ENCODE measurements around the gene TENT5A. TPM values are rescaled to one million over a fixed set of nuclear protein-coding genes. Genes with fewer than 3 reads are reported as not detected.

TENT5A gene
- total and polyA plus RNA-seq, 8 donors: 3.7 to 54.0 (median 17.1) TPM

- intact Hi-C loops (cut with DNase I; ENCODE audit: low total_unique reads): no loop called here
- no peaks in the 10 kb centered on the region for H3K9me3 ChIP-seq
- no peak overlapping the region for H3K27ac ChIP-seq
- no peaks in the 10 kb centered on the region for H3K36me3 ChIP-seq
- 61 to 73% (median 66%) methylated on average over 2 of the region's 2 CpGs for WGBS, 5 donors
- no peaks in the 10 kb centered on the region for H3K27me3 ChIP-seq
- DNase-seq: no peak
- TF ChIP-seq POLR2AphosphoS5 (IDR thresholded peaks at IDR 0.05) (no peak), POLR2A (IDR thresholded peaks at IDR 0.05) (no peak), CTCF (IDR thresholded peaks at IDR 0.05) (no peak)
- peaks cover 0 to 13% (median 0%) of the 10 kb centered on the region in 4 donors for H3K4me1 ChIP-seq
- no peak overlapping the region for H3K4me3 ChIP-seq
Measured at GRCh38 chr6:81759782-81760181, 7.3 kb upstream of the TENT5A start.

GRCh38 chr6:81758221-81758620 lies 5.7 kb upstream of the TENT5A start:
- Histone ChIP-seq H3K4me1 (peaks cover 5 to 25% (median 11%) of the 10 kb centered on the region in 4 donors), H3K27me3 (no peaks in the 10 kb centered on the region), H3K36me3 (no peaks in the 10 kb centered on the region), H3K9me3 (no peaks in the 10 kb centered on the region), H3K4me3 (no peak overlapping the region), H3K27ac (no peak overlapping the region)
- no peak for DNase-seq
- intact Hi-C loops (cut with DNase I; ENCODE audit: low total_unique reads): no loop called here
- TF ChIP-seq EP300 (IDR thresholded peaks at IDR 0.05): no peak
- no peak for TF ChIP-seq CTCF (IDR thresholded peaks at IDR 0.05)
- no peak for TF ChIP-seq POLR2A (IDR thresholded peaks at IDR 0.05)
- no peak for TF ChIP-seq POLR2AphosphoS5 (IDR thresholded peaks at IDR 0.05)
- WGBS, 5 donors: 77 to 91% (median 85%) methylated on average over 4 of the region's 4 CpGs

- WGBS, 5 donors: 56 to 71% (median 61%) methylated on average over 1 of the region's 1 CpG
- TF ChIP-seq CTCF (IDR thresholded peaks at IDR 0.05) (no peak), EP300 (IDR thresholded peaks at IDR 0.05) (no peak), POLR2A (IDR thresholded peaks at IDR 0.05) (no peak)
- DNase-seq: no peak
- H3K9me3 ChIP-seq: no peaks in the 10 kb centered on the region
- no peaks in the 10 kb centered on the region for H3K27me3 ChIP-seq
- H3K4me1 ChIP-seq: peaks cover 5 to 16% (median 11%) of the 10 kb centered on the region in 4 donors
- no peak overlapping the region for H3K4me3 ChIP-seq
- intact Hi-C loops (cut with DNase I; ENCODE audit: low total_unique reads): no loop called here
- no peaks in the 10 kb centered on the region for H3K36me3 ChIP-seq
- no peak overlapping the region for H3K27ac ChIP-seq
Measured at GRCh38 chr6:81756690-81757089, 4.2 kb upstream of the TENT5A start.

GRCh38 chr6:81755551-81755950 lies 3.1 kb upstream of the TENT5A start:
- no peaks in the 10 kb centered on the region for H3K9me3 ChIP-seq
- peaks cover 5 to 16% (median 14%) of the 10 kb centered on the region in 4 donors for H3K4me1 ChIP-seq
- no peak overlapping the region for H3K4me3 ChIP-seq
- intact Hi-C loops (cut with DNase I; ENCODE audit: low total_unique reads): no loop called here
- 75 to 97% (median 83%) methylated on average over 3 of the region's 3 CpGs for WGBS, 5 donors
- H3K27me3 ChIP-seq: no peaks in the 10 kb centered on the region
- peak in 1 of 2 donors; percentile 27 for DNase-seq
- no peaks in the 10 kb centered on the region for H3K36me3 ChIP-seq
- H3K27ac ChIP-seq: no peak overlapping the region
- TF ChIP-seq POLR2A (IDR thresholded peaks at IDR 0.05): no peak
- no peak for TF ChIP-seq POLR2AphosphoS5 (IDR thresholded peaks at IDR 0.05)
- TF ChIP-seq CTCF (IDR thresholded peaks at IDR 0.05): no peak
- no peak for TF ChIP-seq EP300 (IDR thresholded peaks at IDR 0.05)

All from stomach (tissue), 9 donors.